HG02623 (cell line): ENCODE results near the gene NELFE.
A peak's percentile ranks its signal among the peaks of the same experiment; 100 is the strongest.
"Not testable (repeated sequence)": the region's sequence is repeated elsewhere in the genome, so short reads cannot be mapped to it uniquely, and the experiment has no call there.

Experiments used
- ATAC-seq: cut with Tn5 transposase; IDR thresholded peaks from one replicate; pipeline ENCODE4 v1.9.1; 2021; ENCODE audit warnings: moderate library complexity; ENCODE audit not compliant: unreplicated experiment

The NELFE gene

GRCh38 chr6:31958741-31959739 lies at the start of gene NELFE, which contains the start of gene SKIC2:
NELFE (minus strand) TSS chr6:31958971; CDS start chr6:31958446, 525 bp downstream.
SKIC2 (plus strand) TSS chr6:31959175; CDS start chr6:31959193, 18 bp downstream.
- peak; percentile 98 for ATAC-seq

- not testable (repeated sequence) for ATAC-seq
These were observed 49.3 kb upstream of the NELFE start for GRCh38 chr6:32008037-32008436.

- not testable (repeated sequence) for ATAC-seq
These were observed 48.3 kb upstream of the NELFE start for GRCh38 chr6:32007086-32007485.

- ATAC-seq, result not testable (repeated sequence)
These were observed 47.3 kb upstream of the NELFE start for GRCh38 chr6:32005991-32006529.

GRCh38 chr6:32005538-32005880 lies 46.7 kb upstream of the NELFE start:
- ATAC-seq, result not testable (repeated sequence)

- ATAC-seq, result not testable (repeated sequence)
These were observed 46.2 kb upstream of the NELFE start for GRCh38 chr6:32004864-32005537.

- ATAC-seq, result not testable (repeated sequence)
These were observed 45.6 kb upstream of the NELFE start for GRCh38 chr6:32004393-32004792.

- ATAC-seq, result not testable (repeated sequence)
These were observed 44.5 kb upstream of the NELFE start for GRCh38 chr6:32003301-32003700.

GRCh38 chr6:32002546-32003268 lies 43.9 kb upstream of the NELFE start:
- not testable (repeated sequence) for ATAC-seq

- not testable (repeated sequence) for ATAC-seq
These were observed 37.6 kb upstream of the NELFE start for GRCh38 chr6:31996385-31996784.

GRCh38 chr6:31994421-31994820 lies 35.6 kb upstream of the NELFE start:
- not testable (repeated sequence) for ATAC-seq

GRCh38 chr6:31989363-31989762 lies 30.6 kb upstream of the NELFE start:
- ATAC-seq, result not testable (repeated sequence)

- not testable (repeated sequence) for ATAC-seq
These were observed 23.0 kb upstream of the NELFE start, which contains the start of gene C4A for GRCh38 chr6:31981744-31982143. C4A (plus strand) TSS chr6:31982057; CDS start chr6:31982108, 51 bp downstream.

- not testable (repeated sequence) for ATAC-seq
These were observed 22.2 kb upstream of the NELFE start for GRCh38 chr6:31980998-31981397.

- ATAC-seq, result not testable (repeated sequence)
These were observed 21.6 kb upstream of the NELFE start for GRCh38 chr6:31980195-31980876.

- no peak for ATAC-seq
These were observed 20.6 kb upstream of the NELFE start for GRCh38 chr6:31979238-31979898.

GRCh38 chr6:31978831-31979230 lies 20.1 kb upstream of the NELFE start:
- no peak for ATAC-seq

- ATAC-seq, result no peak
These were observed 19.2 kb upstream of the NELFE start for GRCh38 chr6:31977816-31978431.

GRCh38 chr6:31976065-31976464 lies 17.3 kb upstream of the NELFE start:
- not testable (repeated sequence) for ATAC-seq
